ENCODE results near the gene JAK1.
"Not testable (repeated sequence)": the region's sequence is repeated elsewhere in the genome, so short reads cannot be mapped to it uniquely, and the experiment has no call there.

Gene JAK1

DNA sequence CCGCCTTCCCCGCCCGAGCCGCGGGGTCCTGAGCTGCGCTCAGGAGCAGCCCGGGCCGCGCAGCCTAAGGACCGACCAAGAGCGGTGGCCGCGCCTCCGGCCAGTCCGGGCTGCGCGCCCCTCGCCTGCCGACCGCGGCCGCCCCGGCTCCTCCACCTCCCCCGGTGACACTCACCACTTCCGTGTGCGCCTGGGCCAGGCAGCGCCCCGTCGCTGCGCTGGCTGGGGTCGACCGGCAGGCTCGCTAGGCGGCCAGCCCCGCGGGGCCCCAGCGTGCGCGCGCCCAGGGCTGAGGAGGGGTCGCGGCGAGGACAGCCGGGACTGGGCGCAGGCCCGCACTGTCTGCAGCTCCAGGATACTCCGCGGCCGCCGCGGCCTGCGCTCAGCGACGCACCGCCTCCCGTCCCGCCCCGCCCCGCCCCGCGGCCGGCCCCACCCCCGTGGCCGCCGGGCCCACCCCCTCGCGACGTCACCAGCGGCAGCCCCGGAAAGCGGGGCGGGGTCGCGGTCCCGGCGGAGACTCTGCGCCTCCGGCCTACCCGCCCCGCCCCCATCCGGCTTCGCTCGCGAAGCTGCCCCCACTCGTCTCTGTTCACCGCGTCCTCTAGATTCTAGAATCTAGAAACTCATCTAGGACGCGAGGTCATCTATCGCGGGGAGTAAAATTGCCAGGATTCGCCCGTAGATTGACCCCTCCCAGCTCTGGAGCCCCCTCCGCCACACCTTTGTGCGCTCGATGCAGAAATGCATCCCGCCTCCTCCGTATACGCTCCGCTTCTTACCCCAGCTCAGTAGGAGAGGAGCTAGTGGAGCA, at the start of gene JAK1:
Gene JAK1 (minus strand): TSS at position 392 of the 814 bp plus-strand sequence. CDS start 80,285 bp downstream, outside the sequence.
- peak; percentile 22 to 90 (median 80) for DNase-seq

DNA sequence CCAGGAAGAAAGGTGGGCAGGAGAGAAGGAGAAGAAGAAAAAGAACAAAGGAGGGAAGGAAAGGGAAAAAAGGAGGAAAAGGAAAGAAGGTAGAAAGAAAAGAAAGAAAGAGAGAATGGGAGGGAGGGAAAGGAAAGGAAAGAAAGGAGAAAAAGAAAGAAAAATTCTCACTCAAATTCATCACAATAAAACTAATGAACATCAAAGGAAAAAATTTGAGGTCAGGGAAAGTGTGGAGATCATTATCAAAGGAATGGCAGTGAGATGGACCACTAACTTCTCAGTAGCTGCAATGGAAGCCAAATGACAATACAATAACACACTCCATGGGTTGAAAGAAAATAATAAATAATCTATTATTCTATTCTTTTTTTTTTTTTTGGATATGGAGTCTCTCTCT, 48.0 kb upstream of the JAK1 start:
- DNase-seq: no peak

DNA sequence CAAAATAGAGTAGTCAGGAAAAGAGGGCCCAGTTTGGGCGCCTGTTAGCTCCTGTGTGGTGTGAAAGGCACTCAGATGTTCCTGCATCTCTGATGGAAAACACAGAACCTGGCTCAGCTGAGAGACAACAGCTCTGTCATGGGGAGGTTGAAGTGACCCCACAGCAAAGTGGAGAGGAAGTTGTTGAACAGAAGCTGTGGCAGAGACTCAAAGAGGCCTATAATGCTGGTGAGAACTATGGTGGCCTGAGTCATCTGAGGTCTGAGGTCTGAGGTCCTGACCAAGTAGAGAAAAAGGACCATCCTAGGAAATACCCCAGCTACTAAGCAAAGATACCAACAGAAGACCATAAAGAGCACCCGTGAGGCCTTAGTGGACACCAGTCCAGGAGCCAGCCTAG, 45.6 kb upstream of the JAK1 start:
- no peak for DNase-seq

GRCh38 chr1:65009724-65010420, 43.5 kb upstream of the JAK1 start:
- DNase-seq: no peak

DNA sequence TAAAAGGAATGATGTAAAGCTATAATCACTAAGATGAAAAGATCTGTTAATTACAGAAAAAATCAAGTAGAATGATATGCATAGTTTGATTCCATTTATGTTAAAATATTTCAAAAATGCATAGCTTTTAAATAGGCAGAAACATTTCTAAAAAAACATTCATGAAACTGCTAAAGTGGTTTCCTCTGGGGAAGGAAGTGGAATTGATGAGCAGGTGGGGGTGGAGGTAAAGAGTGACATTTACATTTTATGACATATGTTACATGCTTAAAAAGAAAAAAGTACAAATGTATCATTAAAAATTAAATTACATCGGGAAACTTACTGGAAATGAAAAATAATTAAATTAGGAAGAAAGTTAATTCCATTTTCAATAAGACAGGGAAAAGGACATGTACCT, 42.8 kb upstream of the JAK1 start:
- no peak for DNase-seq

DNA sequence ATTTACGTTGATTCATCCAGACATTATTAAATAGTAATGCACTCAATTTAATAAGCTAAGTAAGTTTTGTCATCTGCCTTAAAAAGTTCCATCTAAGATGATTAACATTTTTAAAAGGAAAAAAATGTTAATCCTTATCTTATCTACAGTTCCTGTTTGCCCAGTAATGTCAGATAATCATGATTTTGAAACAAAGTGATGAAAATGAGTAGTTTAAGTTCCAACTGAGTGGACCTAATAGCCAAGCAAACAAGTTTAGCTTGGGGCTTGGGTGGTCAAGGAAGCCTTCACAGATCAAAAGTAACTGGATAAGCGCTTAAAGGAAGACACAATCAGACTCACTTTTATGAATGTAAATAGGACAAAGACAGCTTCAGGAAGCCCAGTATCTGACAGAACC, 40.5 kb upstream of the JAK1 start:
- no peak for DNase-seq

DNA sequence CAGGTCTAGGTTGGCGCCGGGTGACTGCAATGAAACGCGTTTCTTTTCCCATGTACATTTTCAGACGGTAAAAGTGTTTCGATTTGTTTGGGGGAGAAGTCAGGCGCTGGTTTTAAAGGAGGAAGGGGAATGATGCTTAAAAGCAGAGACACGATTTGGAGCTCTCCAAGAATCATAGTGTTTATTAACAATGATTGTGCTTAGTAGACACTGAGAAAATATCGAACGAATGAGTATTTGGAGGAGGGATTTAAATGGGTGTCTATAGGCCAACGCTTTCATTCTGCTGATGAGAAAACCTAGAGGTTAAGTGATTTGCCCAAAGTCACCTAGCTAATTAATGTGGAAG, 36.9 kb upstream of the JAK1 start:
- DNase-seq: no peak

DNA sequence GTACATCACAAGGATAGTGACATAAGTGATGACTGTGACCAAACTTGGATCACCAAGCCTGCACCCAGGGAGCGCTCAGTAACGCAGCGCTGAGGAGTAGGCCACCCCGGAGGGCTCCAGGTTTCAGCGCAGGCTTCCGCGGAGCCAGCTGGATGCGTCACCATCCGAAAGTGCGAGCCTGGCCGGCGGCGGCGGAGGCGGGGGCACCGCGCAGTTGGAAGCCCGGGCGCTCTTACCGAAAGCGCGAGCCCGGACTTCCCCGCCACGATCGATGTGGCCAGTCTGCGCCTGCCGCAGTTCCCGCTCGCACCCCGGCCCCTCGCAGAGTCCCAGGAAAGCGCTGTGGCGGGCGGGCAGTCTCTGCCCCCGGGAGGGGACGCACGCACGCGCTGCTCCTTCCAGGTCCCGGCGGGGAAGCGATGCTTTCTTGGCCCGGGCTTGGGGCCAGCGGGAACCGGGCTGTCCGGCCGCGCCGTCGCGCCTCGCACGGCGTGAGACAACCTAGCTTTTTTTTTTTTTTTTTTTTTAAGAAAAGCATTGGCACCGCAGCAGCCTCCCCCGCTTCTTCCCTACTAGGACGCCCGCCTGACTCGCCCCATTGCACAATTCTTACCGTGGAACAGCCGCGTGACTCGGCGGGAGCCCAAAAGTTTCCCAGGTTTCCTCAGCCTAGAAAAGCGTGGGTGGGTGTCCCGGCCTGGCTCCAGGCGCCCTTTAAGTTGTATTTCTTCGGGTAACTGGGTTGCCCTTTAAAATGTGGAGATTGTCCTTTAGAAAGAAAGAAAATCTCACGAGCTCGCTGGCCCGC, 36.4 kb upstream of the JAK1 start:
- DNase-seq: peak in 57 of 58 donors; percentile 10 to 85 (median 64)

DNA sequence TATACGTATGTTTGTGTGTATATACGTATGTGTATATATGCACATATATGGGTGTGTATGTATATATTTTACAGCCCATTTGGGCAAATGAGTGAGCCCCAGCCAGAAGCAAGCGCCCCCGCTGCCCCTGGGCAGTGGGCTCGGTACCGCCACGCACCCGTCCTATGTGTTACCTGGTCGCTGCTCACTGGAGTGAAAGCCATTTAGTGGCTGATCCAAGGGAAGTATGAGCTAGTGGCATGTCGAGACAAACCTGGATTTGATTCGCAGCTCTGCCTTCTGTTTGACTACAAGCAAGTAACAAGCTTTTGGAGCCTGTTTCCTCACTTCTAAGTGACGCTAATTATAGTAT, 35.8 kb upstream of the JAK1 start:
- peak in 6 of 58 donors; percentile 14 to 62 (median 39) for DNase-seq

DNA sequence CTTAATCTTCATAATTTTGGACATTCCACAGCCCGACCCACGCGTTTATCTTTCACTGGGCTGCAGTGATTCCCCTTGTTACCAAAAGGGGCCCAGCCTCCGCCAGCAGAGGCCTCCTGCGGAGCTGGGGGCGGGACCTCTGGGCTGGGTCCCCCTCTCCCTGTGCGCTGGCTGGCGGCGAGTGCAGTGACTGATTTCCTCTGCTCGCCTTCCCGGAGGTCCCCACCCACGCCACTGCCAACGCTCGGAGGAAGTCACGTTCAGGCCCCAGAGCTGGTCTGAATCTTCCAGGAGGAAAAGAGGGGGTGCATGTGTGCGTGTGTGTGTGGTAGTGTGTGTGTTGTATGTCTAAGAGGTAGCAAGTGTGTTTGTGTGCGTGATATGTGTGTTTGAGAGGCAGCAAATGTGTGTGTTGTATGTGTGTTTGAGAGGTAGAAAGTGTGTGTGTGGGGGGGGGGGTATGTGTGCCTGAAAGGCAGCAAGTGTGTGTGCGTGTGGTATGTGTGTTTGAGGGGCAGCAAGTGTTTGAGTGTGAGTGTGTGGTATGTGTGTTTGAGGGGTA, 35.0 kb upstream of the JAK1 start:
- DNase-seq: peak in 12 of 58 donors; percentile 2 to 25 (median 5)

DNA sequence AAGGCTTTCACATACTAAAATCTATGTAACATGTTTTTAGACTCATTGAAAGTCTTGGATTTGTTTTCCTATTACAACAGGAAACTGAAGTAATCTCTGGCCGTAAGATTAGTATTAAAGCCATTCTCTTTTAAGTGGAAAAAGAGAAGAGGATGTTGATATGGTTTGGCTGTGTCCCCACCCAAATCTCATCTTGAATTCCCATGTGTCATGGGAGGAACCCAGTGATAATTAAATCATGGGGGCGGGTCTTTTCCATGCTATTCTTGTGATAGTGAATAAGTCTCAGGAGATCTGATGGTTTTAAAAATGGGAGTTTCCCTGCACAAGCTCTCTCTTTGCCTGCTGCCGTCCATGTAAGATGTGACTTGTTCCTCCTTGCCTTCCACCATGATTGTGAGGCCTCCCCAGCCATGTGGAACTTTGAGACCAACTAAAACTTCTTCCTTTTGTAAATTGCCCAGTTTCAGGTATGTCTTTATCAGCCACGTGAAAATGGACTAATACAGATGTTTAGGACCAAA, 32.1 kb upstream of the JAK1 start:
- DNase-seq: not testable (repeated sequence)

DNA sequence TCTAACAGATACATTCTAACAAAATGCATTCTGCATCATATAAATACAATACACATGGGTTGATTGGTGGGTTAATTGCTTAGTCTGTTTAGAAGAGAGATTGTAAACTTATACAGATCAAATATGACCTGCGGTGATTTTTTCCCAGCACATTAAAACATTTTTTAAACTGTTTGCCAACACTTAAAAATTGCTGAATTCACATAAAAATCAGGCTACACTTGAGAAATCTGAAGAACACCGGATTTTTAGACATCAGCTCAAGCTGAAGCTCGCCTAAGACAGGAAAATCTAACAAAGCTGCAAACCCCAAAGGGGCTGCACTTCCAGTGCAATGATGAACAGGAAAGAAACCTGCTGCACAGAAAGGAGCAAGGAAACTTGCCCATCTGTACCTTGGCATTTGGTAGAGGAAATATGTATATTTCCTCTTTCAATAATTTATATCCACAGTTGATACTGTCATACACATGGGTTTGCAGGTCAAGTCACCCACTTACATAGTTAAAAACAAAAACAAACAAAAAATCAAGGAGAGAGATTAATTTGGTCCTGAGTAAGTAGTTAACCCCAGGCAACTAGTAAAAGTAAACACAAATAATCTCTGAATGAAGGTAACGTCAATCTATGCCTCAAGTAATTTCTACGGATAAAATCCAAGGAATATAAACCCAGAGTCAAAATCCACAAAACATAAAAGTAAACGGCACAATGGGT, 30.4 kb upstream of the JAK1 start:
- DNase-seq: no peak

- DNase-seq: no peak
Measured at GRCh38 chr1:64995316-64995715, 29.0 kb upstream of the JAK1 start.

- peak in 4 of 58 donors; percentile 2 to 36 (median 18) for DNase-seq
Measured at GRCh38 chr1:64986903-64987871, 20.8 kb upstream of the JAK1 start.

DNA sequence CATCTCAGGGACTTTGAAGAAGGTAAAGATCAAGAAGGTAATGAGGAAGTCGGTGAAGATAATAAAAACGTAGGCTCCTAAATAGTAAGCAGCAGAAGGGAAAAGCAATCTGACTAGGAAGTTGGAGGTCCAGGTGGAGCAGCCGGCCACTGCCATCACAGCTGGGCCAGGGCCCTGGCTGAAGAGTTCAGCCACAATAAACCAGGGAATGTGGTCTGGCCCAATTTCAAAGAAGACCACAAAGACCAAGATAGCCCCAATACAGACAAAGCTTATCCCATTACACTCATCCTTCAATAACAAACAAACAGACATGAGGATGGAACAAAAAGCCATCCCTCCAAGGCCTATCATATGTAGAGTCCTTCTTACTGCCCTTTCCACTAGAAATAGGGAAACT, 18.4 kb upstream of the JAK1 start:
- no peak for DNase-seq

DNA sequence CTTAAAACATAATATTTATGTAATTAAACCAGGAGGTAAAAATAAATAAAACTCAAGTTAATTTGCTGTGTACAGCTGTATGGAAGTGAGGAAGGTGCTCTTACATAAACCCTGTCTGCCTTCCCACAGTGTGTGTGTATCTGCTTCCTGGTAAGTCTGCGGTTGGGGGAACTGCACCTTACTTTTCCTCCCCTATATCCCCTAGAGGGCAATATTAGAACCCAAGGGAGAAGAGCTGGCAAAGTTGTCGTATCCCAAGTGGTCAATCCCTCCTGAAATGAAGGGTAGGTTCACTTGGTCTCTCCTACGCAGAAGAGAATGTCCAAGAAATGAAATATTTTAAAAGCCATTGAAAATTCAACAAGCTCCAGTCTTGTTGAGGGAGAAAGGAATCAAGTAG, 17.8 kb upstream of the JAK1 start:
- DNase-seq: no peak

DNA sequence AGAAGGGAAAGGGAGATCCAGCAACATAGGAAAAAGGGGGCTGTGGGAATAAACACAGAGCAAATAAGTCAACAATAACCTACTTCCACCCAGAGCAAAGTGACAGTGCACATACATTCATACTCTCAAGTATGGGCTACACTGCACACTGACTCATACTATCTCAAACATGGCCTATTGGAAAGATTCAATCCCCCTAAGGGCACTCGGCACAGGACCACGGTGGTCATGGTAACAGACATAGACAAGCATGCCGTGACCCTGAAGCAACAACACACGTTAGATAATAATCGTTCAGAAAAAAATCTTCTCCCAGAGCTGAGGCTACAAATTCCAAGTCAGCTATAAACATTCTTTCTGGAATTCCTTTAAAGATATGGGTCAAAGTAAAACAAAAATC, 16.8 kb upstream of the JAK1 start:
- DNase-seq: no peak

DNA sequence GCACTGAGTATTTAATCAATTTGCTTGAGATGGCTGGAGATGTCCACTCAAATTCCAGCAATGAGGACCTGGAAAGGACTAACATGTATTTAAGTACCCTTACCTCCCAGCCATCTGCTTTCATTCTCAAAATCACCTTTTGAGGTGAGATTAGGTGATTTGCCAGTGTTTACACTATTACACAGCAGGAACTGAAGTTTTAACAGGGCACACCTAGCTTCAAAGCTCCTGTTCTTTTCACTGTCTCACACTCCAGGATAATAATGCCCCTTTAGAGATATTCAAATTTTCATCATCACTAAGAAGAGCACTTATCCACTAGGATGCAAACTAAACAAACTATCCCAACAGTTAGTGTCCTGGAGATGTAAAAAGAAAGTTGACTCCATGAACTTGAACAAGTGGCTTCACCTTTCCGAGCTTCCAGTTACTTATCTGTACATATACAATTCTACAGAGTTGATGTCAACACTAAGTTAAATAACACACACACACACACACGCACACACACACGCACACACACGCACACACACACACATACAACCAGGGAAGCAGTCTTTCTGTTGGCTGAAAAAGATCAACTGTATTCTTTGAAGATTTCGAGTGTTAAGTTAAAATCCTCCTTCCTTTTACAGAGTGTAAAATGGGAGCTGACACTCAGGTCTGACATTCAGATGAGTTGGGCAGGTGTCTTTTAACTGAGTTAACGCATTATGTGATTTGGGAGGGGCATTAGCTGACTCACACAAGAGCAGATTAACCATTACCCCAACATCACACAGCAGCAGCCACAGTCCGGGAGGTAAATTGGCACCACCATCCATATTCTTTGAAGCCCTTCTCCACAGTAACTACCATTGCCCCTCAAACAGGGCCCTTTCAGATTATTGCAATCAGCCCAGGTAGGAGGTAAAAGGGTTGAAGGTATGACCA, 15.5 kb upstream of the JAK1 start:
- DNase-seq: no peak

All from anterior cingulate cortex (tissue), 58 donors.